Suprapubic skin (tissue), 3 donors: ENCODE data around the gene SEMA5B.

Source experiments
- POLR2AphosphoS5 ChIP-seq, 3 donors: sonication (generic); formaldehyde crosslinking; IDR thresholded peaks; one replicate each; pipeline ENCODE4 v1.6.1; 2017; ENCODE audit warnings: antibody characterized with exemption in 3 of 3
- TF ChIP-seq, protein P1 (sequence below), 2 donors: fragments of 200-600 bp in 1 of 2; fragments of 450-650 bp in 1 of 2; sonication (generic) in 1 of 2; IDR thresholded peaks; one replicate each; pipeline ENCODE4 v1.5.1; 2016 to 2019; ENCODE audit warnings: antibody characterized with exemption in 2 of 2, mild to moderate bottlenecking in 1 of 2, moderate library complexity in 1 of 2

DNA sequence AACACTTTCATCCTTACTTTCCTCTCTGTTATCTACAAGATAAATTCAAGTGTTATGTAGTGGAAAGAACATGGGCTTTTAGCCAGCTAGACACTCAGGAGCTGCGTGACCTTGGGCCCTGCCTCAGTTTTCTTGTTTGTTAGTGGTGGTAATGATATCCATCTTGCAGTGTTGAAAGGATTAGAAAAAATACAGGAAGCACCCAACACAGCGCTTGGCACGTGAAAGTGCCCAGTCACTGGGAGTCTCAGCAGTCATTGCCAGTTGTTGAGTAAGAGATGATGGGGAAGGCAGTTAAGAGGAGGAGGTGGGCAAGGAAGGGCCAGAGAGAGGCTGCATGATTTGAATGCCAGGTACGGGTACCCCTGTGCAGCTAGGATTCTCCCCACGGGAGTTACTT is 44.6 kb upstream of the SEMA5B start:
- TF ChIP-seq, protein P1, sequence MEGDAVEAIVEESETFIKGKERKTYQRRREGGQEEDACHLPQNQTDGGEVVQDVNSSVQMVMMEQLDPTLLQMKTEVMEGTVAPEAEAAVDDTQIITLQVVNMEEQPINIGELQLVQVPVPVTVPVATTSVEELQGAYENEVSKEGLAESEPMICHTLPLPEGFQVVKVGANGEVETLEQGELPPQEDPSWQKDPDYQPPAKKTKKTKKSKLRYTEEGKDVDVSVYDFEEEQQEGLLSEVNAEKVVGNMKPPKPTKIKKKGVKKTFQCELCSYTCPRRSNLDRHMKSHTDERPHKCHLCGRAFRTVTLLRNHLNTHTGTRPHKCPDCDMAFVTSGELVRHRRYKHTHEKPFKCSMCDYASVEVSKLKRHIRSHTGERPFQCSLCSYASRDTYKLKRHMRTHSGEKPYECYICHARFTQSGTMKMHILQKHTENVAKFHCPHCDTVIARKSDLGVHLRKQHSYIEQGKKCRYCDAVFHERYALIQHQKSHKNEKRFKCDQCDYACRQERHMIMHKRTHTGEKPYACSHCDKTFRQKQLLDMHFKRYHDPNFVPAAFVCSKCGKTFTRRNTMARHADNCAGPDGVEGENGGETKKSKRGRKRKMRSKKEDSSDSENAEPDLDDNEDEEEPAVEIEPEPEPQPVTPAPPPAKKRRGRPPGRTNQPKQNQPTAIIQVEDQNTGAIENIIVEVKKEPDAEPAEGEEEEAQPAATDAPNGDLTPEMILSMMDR (IDR thresholded peaks at IDR 0.05), result no peak
- TF ChIP-seq POLR2AphosphoS5 (IDR thresholded peaks at IDR 0.05), result no peak
